HUDEP-2 (cell line): Measurements from ENCODE around the gene IGFLR1.
A peak's percentile ranks its signal among the peaks of the same experiment; 100 is the strongest.

Experiments
- DNase-seq, 76 experiments: peaks; one replicate each; lab custom pipeline; 2025; ENCODE audit not compliant: unreplicated experiment in 76 of 76; lab: John Stamatoyannopoulos, UW

IGFLR1 gene

GRCh38 chr19:35742121-35742724, at the start of gene IGFLR1:
TSS of gene IGFLR1 (minus strand) at chr19:35742452. CDS start at chr19:35741180, 1,272 bp downstream.
- peak in 4 of 76 experiments; percentile 7 to 19 (median 14) for DNase-seq

GRCh38 chr19:35791814-35792279, 49.6 kb upstream of the IGFLR1 start:
- DNase-seq: no peak

- DNase-seq: peak in 3 of 76 experiments; percentile 7 to 21 (median 16)
Measured at GRCh38 chr19:35790981-35791813, 48.9 kb upstream of the IGFLR1 start.

GRCh38 chr19:35789978-35790944, 48.0 kb upstream of the IGFLR1 start:
- no peak for DNase-seq

GRCh38 chr19:35789195-35789977, 47.1 kb upstream of the IGFLR1 start:
- no peak for DNase-seq

- no peak for DNase-seq
Measured at GRCh38 chr19:35788205-35788960, 46.1 kb upstream of the IGFLR1 start.

- no peak for DNase-seq
Measured at GRCh38 chr19:35787227-35787799, 45.1 kb upstream of the IGFLR1 start.

GRCh38 chr19:35786299-35787160, 44.3 kb upstream of the IGFLR1 start:
- no peak for DNase-seq

- DNase-seq: no peak
Measured at GRCh38 chr19:35785339-35785627, 43.0 kb upstream of the IGFLR1 start.

- DNase-seq: no peak
Measured at GRCh38 chr19:35784503-35785338, 42.5 kb upstream of the IGFLR1 start.

GRCh38 chr19:35783469-35784434, 41.5 kb upstream of the IGFLR1 start:
- DNase-seq: no peak

GRCh38 chr19:35782589-35782988, 40.3 kb upstream of the IGFLR1 start:
- no peak for DNase-seq

GRCh38 chr19:35781650-35782049, 39.4 kb upstream of the IGFLR1 start:
- DNase-seq: no peak

GRCh38 chr19:35780717-35781116, 38.5 kb upstream of the IGFLR1 start:
- DNase-seq: no peak

GRCh38 chr19:35780058-35780457, 37.8 kb upstream of the IGFLR1 start:
- no peak for DNase-seq

- no peak for DNase-seq
Measured at GRCh38 chr19:35779033-35779432, 36.8 kb upstream of the IGFLR1 start.
